NCI-H510A (cell line): Measurements from ENCODE around the gene CNRIP1.
"Not testable (repeated sequence)": the region's sequence is repeated elsewhere in the genome, so short reads cannot be mapped to it uniquely, and the experiment has no call there.

ENCODE experiments used
- DNase-seq: peaks from one replicate; lab custom pipeline; 2025; lab: John Stamatoyannopoulos, UW

Gene CNRIP1

GRCh38 chr2:68319398-68320117, at the start of gene CNRIP1:
CNRIP1 (minus strand) TSS chr2:68319949; CDS start chr2:68319400, 549 bp downstream.
- peak; percentile 38 for DNase-seq

GRCh38 chr2:68369337-68369734, 49.6 kb upstream of the CNRIP1 start:
- no peak for DNase-seq

GRCh38 chr2:68368654-68369336, 49.0 kb upstream of the CNRIP1 start:
- DNase-seq = no peak

GRCh38 chr2:68367953-68368653, 48.4 kb upstream of the CNRIP1 start:
- DNase-seq = no peak

- DNase-seq = no peak
Observed at GRCh38 chr2:68366083-68366560, 46.4 kb upstream of the CNRIP1 start.

GRCh38 chr2:68365087-68365486, 45.3 kb upstream of the CNRIP1 start, which contains the start of gene PLEK:
PLEK (plus strand) TSS chr2:68365282; CDS start chr2:68365352, 70 bp downstream.
- DNase-seq = no peak

GRCh38 chr2:68363721-68364120, 44.0 kb upstream of the CNRIP1 start:
- no peak for DNase-seq

GRCh38 chr2:68362749-68363148, 43.0 kb upstream of the CNRIP1 start:
- no peak for DNase-seq

GRCh38 chr2:68362069-68362468, 42.3 kb upstream of the CNRIP1 start:
- DNase-seq = no peak

GRCh38 chr2:68359889-68360288, 40.1 kb upstream of the CNRIP1 start:
- DNase-seq = no peak

- no peak for DNase-seq
Observed at GRCh38 chr2:68357605-68358337, 38.0 kb upstream of the CNRIP1 start.

- no peak for DNase-seq
Observed at GRCh38 chr2:68356599-68357239, 37.0 kb upstream of the CNRIP1 start.

- DNase-seq = no peak
Observed at GRCh38 chr2:68352651-68353391, 33.1 kb upstream of the CNRIP1 start.

- no peak for DNase-seq
Observed at GRCh38 chr2:68351997-68352396, 32.2 kb upstream of the CNRIP1 start.

- DNase-seq = not testable (repeated sequence)
Observed at GRCh38 chr2:68349091-68349490, 29.3 kb upstream of the CNRIP1 start.

GRCh38 chr2:68345129-68345875, 25.6 kb upstream of the CNRIP1 start:
- peak; percentile 58 for DNase-seq

GRCh38 chr2:68344031-68344430, 24.3 kb upstream of the CNRIP1 start:
- no peak for DNase-seq

GRCh38 chr2:68342470-68342869, 22.7 kb upstream of the CNRIP1 start:
- no peak for DNase-seq

- DNase-seq = no peak
Observed at GRCh38 chr2:68341583-68341982, 21.8 kb upstream of the CNRIP1 start.

GRCh38 chr2:68341062-68341329, 21.2 kb upstream of the CNRIP1 start:
- DNase-seq = no peak
